H9 (cell line): Measurements from ENCODE around the gene SUPT3H. TPM values are rescaled to one million over a fixed set of nuclear protein-coding genes. Genes with fewer than 3 reads are reported as not detected.

ENCODE experiments used
- DNase-seq: peaks from one replicate; pipeline ENCODE4 v3.0.0-alpha.2; 2017
- H2AFZ ChIP-seq: one replicate; pipeline ENCODE4 v1.6.1; 2013; ENCODE audit warnings: mild to moderate bottlenecking, low read length, control low read depth, moderate library complexity
- H2AK5ac ChIP-seq: 2 replicates; pipeline ENCODE4 v1.6.1; 2013; ENCODE audit warnings: low read length, control low read depth, mixed read lengths; ENCODE audit not compliant: insufficient read length
- H2BK120ac ChIP-seq: one replicate; pipeline ENCODE4 v1.6.1; 2013; ENCODE audit warnings: low read depth, mild to moderate bottlenecking, low read length, control low read depth, inconsistent platforms; ENCODE audit not compliant: poor library complexity, severe bottlenecking
- H2BK12ac ChIP-seq: 2 replicates; pipeline ENCODE4 v1.6.1; 2013; ENCODE audit warnings: low read length, control low read depth, mixed read lengths, low read depth; ENCODE audit not compliant: insufficient read length
- H2BK15ac ChIP-seq: 2 replicates; pipeline ENCODE4 v1.6.1; 2013; ENCODE audit warnings: low read depth, low read length, control low read depth
- H2BK20ac ChIP-seq: one replicate; pipeline ENCODE4 v1.6.1; 2013; ENCODE audit warnings: low read depth, mild to moderate bottlenecking, low read length, control low read depth, inconsistent platforms; ENCODE audit not compliant: poor library complexity, severe bottlenecking
- H2BK5ac ChIP-seq: 2 replicates; pipeline ENCODE4 v1.6.1; 2013; ENCODE audit warnings: low read length, control low read depth, mixed read lengths; ENCODE audit not compliant: insufficient read length
- H3K14ac ChIP-seq: 2 replicates; pipeline ENCODE4 v1.6.1; 2013; ENCODE audit warnings: low read length, control low read depth; ENCODE audit not compliant: insufficient read depth
- H3K18ac ChIP-seq: 2 replicates; pipeline ENCODE4 v1.6.1; 2013; ENCODE audit warnings: low read depth, mild to moderate bottlenecking, mixed read lengths, low read length, control low read depth; ENCODE audit not compliant: insufficient read length
- H3K23ac ChIP-seq: 2 replicates; pipeline ENCODE4 v1.6.1; 2013; ENCODE audit warnings: low read length, control low read depth, mixed read lengths, low read depth; ENCODE audit not compliant: insufficient read length
- H3K23me2 ChIP-seq: 2 replicates; pipeline ENCODE4 v1.6.1; 2013; ENCODE audit warnings: low read depth, mild to moderate bottlenecking, mixed read lengths, low read length, control low read depth; ENCODE audit not compliant: insufficient read length, poor library complexity, severe bottlenecking
- H3K27ac ChIP-seq: 2 replicates; pipeline ENCODE4 v1.5.1; 2013; ENCODE audit warnings: low read length, control low read depth, mixed read lengths, low read depth; ENCODE audit not compliant: insufficient read length
- H3K27me3 ChIP-seq: 2 replicates; pipeline ENCODE4 v1.6.1; 2013; ENCODE audit warnings: low read length, control low read depth, inconsistent platforms; ENCODE audit not compliant: insufficient read depth
- H3K4ac ChIP-seq: 2 replicates; pipeline ENCODE4 v1.6.1; 2013; ENCODE audit warnings: low read depth, mild to moderate bottlenecking, control low read depth, inconsistent platforms, low read length, moderate library complexity
- H3K4me1 ChIP-seq: 2 replicates; pipeline ENCODE4 v1.6.1; 2013; ENCODE audit warnings: low read length, control low read depth, inconsistent platforms; ENCODE audit not compliant: insufficient read depth
- H3K4me2 ChIP-seq: 2 replicates; pipeline ENCODE4 v1.6.1; 2013; ENCODE audit warnings: low read length, control low read depth, mixed read lengths; ENCODE audit not compliant: insufficient read length, insufficient read depth
- H3K56ac ChIP-seq: 2 replicates; pipeline ENCODE4 v1.6.1; 2013; ENCODE audit warnings: low read depth, mild to moderate bottlenecking, mixed read lengths, low read length, control low read depth; ENCODE audit not compliant: insufficient read length
- H3K79me1 ChIP-seq: 2 replicates; pipeline ENCODE4 v1.6.1; 2013; ENCODE audit warnings: low read depth, mild to moderate bottlenecking, moderate library complexity, low read length, control low read depth, inconsistent platforms; ENCODE audit not compliant: insufficient read depth, poor library complexity, severe bottlenecking
- H3K79me2 ChIP-seq: 2 replicates; pipeline ENCODE4 v1.6.1; 2013; ENCODE audit warnings: low read length, control low read depth, inconsistent platforms; ENCODE audit not compliant: insufficient read depth
- H3K9ac ChIP-seq: 2 replicates; pipeline ENCODE4 v1.6.1; 2013; ENCODE audit warnings: low read length, control low read depth, mixed read lengths; ENCODE audit not compliant: insufficient read length; ENCODE audit errors: extremely low read depth
- H3K9me3 ChIP-seq: one replicate; pipeline ENCODE4 v1.6.1; 2013; ENCODE audit warnings: low read depth, low read length, inconsistent platforms; ENCODE audit not compliant: control insufficient read depth
- H3T11ph ChIP-seq: one replicate; pipeline ENCODE4 v1.6.1; 2013; ENCODE audit warnings: mild to moderate bottlenecking, low read length, control low read depth, inconsistent platforms
- H4K20me1 ChIP-seq: one replicate; pipeline ENCODE4 v1.6.1; 2013; ENCODE audit not compliant: control insufficient read depth, insufficient read length, insufficient read depth
- H4K5ac ChIP-seq: 2 replicates; pipeline ENCODE4 v1.6.1; 2013; ENCODE audit warnings: low read depth, mild to moderate bottlenecking, mixed read lengths, low read length, control low read depth; ENCODE audit not compliant: insufficient read length
- H4K8ac ChIP-seq: replicated peaks from 2 replicates; pipeline ENCODE4 v1.6.1; 2013; ENCODE audit warnings: low read length, control low read depth, mixed read lengths, low read depth; ENCODE audit not compliant: insufficient read length
- H4K91ac ChIP-seq: 2 replicates; pipeline ENCODE4 v1.6.1; 2013; ENCODE audit warnings: low read depth, mild to moderate bottlenecking, moderate library complexity, mixed read lengths, low read length, control low read depth; ENCODE audit not compliant: insufficient read length
- H3K27ac Mint-ChIP-seq, 3 experiments: 2 replicates in 2 of 3; 3 replicates in 1 of 3; pipeline ENCODE4 v1.8.0; 2020 to 2021; ENCODE audit warnings: mixed read lengths in 3 of 3, mild to moderate bottlenecking in 1 of 3, moderate library complexity in 1 of 3
- H3K27me3 Mint-ChIP-seq: 2 replicates; pipeline ENCODE4 v1.8.0; 2021; ENCODE audit warnings: low read depth, mild to moderate bottlenecking, moderate library complexity, mixed read lengths
- H3K36me3 Mint-ChIP-seq, 3 experiments: 2 replicates in 2 of 3; 3 replicates in 1 of 3; pipeline ENCODE4 v1.8.0; 2020 to 2021; ENCODE audit warnings: low read depth in 3 of 3, mixed read lengths in 3 of 3; ENCODE audit not compliant: insufficient read depth in 1 of 3
- H3K4me1 Mint-ChIP-seq, 2 experiments: 2 replicates each; pipeline ENCODE4 v1.8.0; 2020; ENCODE audit warnings: mixed read lengths in 2 of 2
- H3K4me3 Mint-ChIP-seq, 2 experiments: 2 replicates in 1 of 2; 3 replicates in 1 of 2; pipeline ENCODE4 v1.8.0; 2020 to 2021; ENCODE audit warnings: mild to moderate bottlenecking in 2 of 2, mixed read lengths in 2 of 2, moderate library complexity in 1 of 2
- H3K9me3 Mint-ChIP-seq, 2 experiments: 2 replicates in 1 of 2; 3 replicates in 1 of 2; pipeline ENCODE4 v1.8.0; 2020; ENCODE audit warnings: mild to moderate bottlenecking in 2 of 2, mixed read lengths in 2 of 2, moderate library complexity in 1 of 2
- CTCF ChIP-seq: fragments of 200-600 bp; sonication (generic); conservative IDR thresholded peaks from 3 replicates; pipeline ENCODE4 v1.8.0; 2021; ENCODE audit warnings: antibody characterized with exemption, mild to moderate bottlenecking
- WGBS: extraction: QIAGEN DNeasy Blood & Tissue Kit; methylation state at CpG from one replicate; pipeline ENCODE4 v1.1.7; 2013; ENCODE audit warnings: missing lambda C conversion rate, low lambda C conversion rate, mixed read lengths; ENCODE audit not compliant: insufficient read length; ENCODE audit errors: extremely low coverage; 5-methylcytosine and 5-hydroxymethylcytosine counted together
- total RNA-seq: library from RNA; stranded (reverse); gene quantifications from 2 replicates; pipeline ENCODE4 v1.2.1, GENCODE V29; 2021

SUPT3H gene
- total RNA-seq, 1 experiment from 2014 or later = 22.5 TPM

- Histone ChIP-seq H2BK15ac (no peak overlapping the region), H2AK5ac (no peak overlapping the region), H2BK5ac (no peak overlapping the region), H4K8ac (no peak overlapping the region), H3K14ac (no peak overlapping the region), H3K18ac (no peak overlapping the region), H3K79me1 (no peaks in the 10 kb centered on the region), H3K56ac (no peak overlapping the region), H3K27ac (no peak overlapping the region), H3K4me2 (no peak overlapping the region), H3K27me3 (no peaks in the 10 kb centered on the region), H2BK120ac (no peak overlapping the region), H3K23ac (no peak overlapping the region), H3K79me2 (no peaks in the 10 kb centered on the region), H4K5ac (no peak overlapping the region), H2AFZ (no peak overlapping the region), H3K9ac (no peak overlapping the region), H3T11ph (no peak overlapping the region), H3K9me3 (no peaks in the 10 kb centered on the region), H2BK20ac (no peak overlapping the region), H2BK12ac (no peak overlapping the region), H3K4me1 (no peaks in the 10 kb centered on the region), H3K4ac (no peak overlapping the region), H4K91ac (no peak overlapping the region), H4K20me1 (no peaks in the 10 kb centered on the region), H3K23me2 (no peaks in the 10 kb centered on the region)
- Mint-ChIP-seq H3K4me3 (no peak overlapping the region), H3K36me3 (peaks cover 0 to 6% (median 5%) of the 10 kb centered on the region in 3 experiments; a peak in 2 of 7 replicates), H3K27me3 (no peaks in the 10 kb centered on the region; the same call in 1 of the 2 replicates), H3K27ac (no peak overlapping the region), H3K4me1 (peaks cover 0 to 4% of the 10 kb centered on the region in 2 experiments; a peak in 2 of 4 replicates), H3K9me3 (peaks cover 0 to 2% of the 10 kb centered on the region in 2 experiments; a peak in 1 of 5 replicates)
- TF ChIP-seq CTCF = no peak
- no peak for DNase-seq
- WGBS = no CpG with 5 or more reads among the region's 1 CpG
Observed at GRCh38 chr6:44785130-44785529, 592.6 kb downstream of the SUPT3H start.
